Upper lobe of left lung (tissue), 6 donors: Measurements from ENCODE around the gene DTX3. TPM values are rescaled to one million over a fixed set of nuclear protein-coding genes. Genes with fewer than 3 reads are reported as not detected.

Experiments used
- ATAC-seq, 2 donors: fragments of 200-7000 bp; cut with Tn5 transposase; one replicate each; pipeline ENCODE4 v1.9.1; 2022; ENCODE audit warnings: mild to moderate bottlenecking in 2 of 2, moderate library complexity in 2 of 2; ENCODE audit not compliant: low FRiP score in 2 of 2
- DNase-seq, 2 donors: peaks; one replicate each; pipeline ENCODE4 v3.0.0-alpha.2; 2019 to 2020
- H3K27ac ChIP-seq, 4 donors: fragments of 200-600 bp; sonication (generic); one replicate each; pipeline ENCODE4 v1.5.1; 2016 to 2019
- H3K27me3 ChIP-seq, 4 donors: fragments of 200-600 bp; sonication (generic); one replicate each; pipeline ENCODE4 v1.5.1; 2017 to 2019
- H3K36me3 ChIP-seq, 4 donors: fragments of 200-600 bp; sonication (generic); one replicate each; pipeline ENCODE4 v1.5.1; 2016 to 2019
- H3K4me1 ChIP-seq, 4 donors: fragments of 200-600 bp; sonication (generic); one replicate each; pipeline ENCODE4 v1.5.1; 2018 to 2019
- H3K4me3 ChIP-seq, 4 donors: fragments of 200-600 bp; sonication (generic); one replicate each; pipeline ENCODE4 v1.5.1; 2017 to 2019; ENCODE audit warnings: mild to moderate bottlenecking in 2 of 4, moderate library complexity in 1 of 4
- H3K9me3 ChIP-seq, 4 donors: fragments of 200-600 bp; sonication (generic); one replicate each; pipeline ENCODE4 v1.5.1; 2018 to 2019
- EP300 ChIP-seq, 4 donors: sonication (generic); formaldehyde crosslinking; IDR thresholded peaks; one replicate each; pipeline ENCODE4 v1.5.1; 2017; ENCODE audit warnings: antibody characterized with exemption in 4 of 4, control low read depth in 2 of 4
- POLR2A ChIP-seq, 4 donors: fragments of 450-650 bp; IDR thresholded peaks; one replicate each; pipeline ENCODE4 v1.5.1; 2016 to 2017; ENCODE audit warnings: antibody characterized with exemption in 4 of 4, mild to moderate bottlenecking in 2 of 4
- POLR2AphosphoS5 ChIP-seq, 2 donors: sonication (generic); formaldehyde crosslinking; IDR thresholded peaks; one replicate each; pipeline ENCODE4 v1.5.1; 2017; ENCODE audit warnings: antibody characterized with exemption in 2 of 2
- WGBS, 2 donors: methylation state at CpG; one replicate each; pipeline ENCODE4 v1.1.5; 2017 to 2018; 5-methylcytosine and 5-hydroxymethylcytosine counted together
- total RNA-seq, 6 donors: library from RNA; depleted of rRNA in 4 of 6; stranded (reverse); fragments of >200 nt in 4 of 6; gene quantifications; one replicate each; pipeline versions ENCODE4 v1.1.0 to v1.2.1, GENCODE V29; 2016 to 2021
- TF ChIP-seq, protein P1 (sequence below), 6 experiments: fragments of 450-650 bp in 4 of 6; fragments of 200-600 bp in 2 of 6; sonication (generic) in 2 of 6; IDR thresholded peaks; one replicate each; pipeline ENCODE4 v1.5.1; 2016 to 2019; ENCODE audit warnings: antibody characterized with exemption in 6 of 6
- donor health status: DM: no; HTN: no; CAD: no; lungs with moderate emphysema.
- donor health status: DM: no; HTN: yes; CAD: no; lungs with severe emphysema.

Gene DTX3
- total RNA-seq, 6 donors from 2014 or later, result 12.8 to 44.0 (median 21.1) TPM

GRCh38 chr12:57609101-57609780 lies 4.6 kb downstream of the DTX3 start:
- whole genome bisulfite sequencing, 2 donors, result 77 to 79% methylated on average over 19 of the region's 19 CpGs
- TF ChIP-seq POLR2A (IDR thresholded peaks at IDR 0.05) (no peak), EP300 (IDR thresholded peaks at IDR 0.05) (no peak), POLR2AphosphoS5 (IDR thresholded peaks at IDR 0.05) (no peak)
- TF ChIP-seq, protein P1, sequence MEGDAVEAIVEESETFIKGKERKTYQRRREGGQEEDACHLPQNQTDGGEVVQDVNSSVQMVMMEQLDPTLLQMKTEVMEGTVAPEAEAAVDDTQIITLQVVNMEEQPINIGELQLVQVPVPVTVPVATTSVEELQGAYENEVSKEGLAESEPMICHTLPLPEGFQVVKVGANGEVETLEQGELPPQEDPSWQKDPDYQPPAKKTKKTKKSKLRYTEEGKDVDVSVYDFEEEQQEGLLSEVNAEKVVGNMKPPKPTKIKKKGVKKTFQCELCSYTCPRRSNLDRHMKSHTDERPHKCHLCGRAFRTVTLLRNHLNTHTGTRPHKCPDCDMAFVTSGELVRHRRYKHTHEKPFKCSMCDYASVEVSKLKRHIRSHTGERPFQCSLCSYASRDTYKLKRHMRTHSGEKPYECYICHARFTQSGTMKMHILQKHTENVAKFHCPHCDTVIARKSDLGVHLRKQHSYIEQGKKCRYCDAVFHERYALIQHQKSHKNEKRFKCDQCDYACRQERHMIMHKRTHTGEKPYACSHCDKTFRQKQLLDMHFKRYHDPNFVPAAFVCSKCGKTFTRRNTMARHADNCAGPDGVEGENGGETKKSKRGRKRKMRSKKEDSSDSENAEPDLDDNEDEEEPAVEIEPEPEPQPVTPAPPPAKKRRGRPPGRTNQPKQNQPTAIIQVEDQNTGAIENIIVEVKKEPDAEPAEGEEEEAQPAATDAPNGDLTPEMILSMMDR (IDR thresholded peaks at IDR 0.05), result no peak
- Histone ChIP-seq H3K36me3 (no peaks in the 10 kb centered on the region), H3K4me3 (no peak overlapping the region), H3K4me1 (peaks cover 14 to 40% (median 33%) of the 10 kb centered on the region in 4 donors), H3K9me3 (no peaks in the 10 kb centered on the region), H3K27me3 (peaks cover 0 to 13% (median 8%) of the 10 kb centered on the region in 4 donors), H3K27ac (peak overlapping the region in 3 of 4 donors; percentile 74 to 77 (median 75))
- ATAC-seq, result no peak
- no peak for DNase-seq

DNA sequence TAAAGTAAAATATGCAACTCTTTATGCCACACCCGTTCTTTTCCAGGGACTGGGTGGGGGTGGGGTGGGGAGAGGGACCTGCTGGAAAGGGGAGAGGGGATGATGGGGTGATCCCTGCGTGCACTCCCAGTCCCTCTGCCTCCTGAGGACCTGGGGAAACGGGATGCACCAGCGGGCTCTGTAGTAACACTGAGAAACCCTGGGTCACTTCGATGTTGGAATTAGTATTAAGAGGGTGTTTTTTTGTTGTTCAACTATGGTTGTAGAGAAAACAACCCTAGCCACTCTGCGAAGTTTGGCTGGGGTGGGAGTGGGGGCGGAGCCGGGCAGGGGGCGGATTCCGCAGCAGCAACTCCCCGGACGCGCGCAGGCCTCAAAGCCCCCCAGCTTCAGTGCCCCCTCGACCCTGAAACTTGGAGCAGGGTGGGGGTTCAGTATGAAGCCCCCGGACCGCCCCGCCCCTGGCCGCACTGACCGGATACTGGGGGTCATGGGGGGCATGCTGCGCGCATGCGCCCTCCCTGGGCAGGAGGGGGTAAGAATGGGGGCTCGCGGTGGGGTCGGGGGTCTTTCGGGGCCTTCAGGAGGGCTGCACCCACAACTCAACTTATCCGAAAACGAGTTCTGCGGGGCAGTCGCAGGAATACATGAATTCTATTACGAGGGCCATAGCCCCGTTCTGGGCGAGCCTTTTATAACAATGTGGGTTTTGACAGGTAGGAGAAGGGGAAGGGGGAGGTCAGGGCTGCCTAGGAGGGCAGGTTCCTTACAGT lies 5.3 kb downstream of the DTX3 start:
- H3K4me1 ChIP-seq, result peaks cover 11 to 33% (median 31%) of the 10 kb centered on the region in 4 donors
- peak in 1 of 2 donors; percentile 11 for ATAC-seq

GRCh38 chr12:57610554-57611107 lies 6.0 kb downstream of the DTX3 start:
- peaks cover 0 to 11% (median 3%) of the 10 kb centered on the region in 4 donors for H3K27me3 ChIP-seq
- peak in 1 of 2 donors; percentile 90 for DNase-seq
- H3K4me1 ChIP-seq, result peaks cover 11 to 30% (median 25%) of the 10 kb centered on the region in 4 donors
- no peaks in the 10 kb centered on the region for H3K9me3 ChIP-seq
- peak in 1 of 2 donors; percentile 30 for ATAC-seq
- peak overlapping the region; percentile 46 to 76 (median 56) for H3K4me3 ChIP-seq
- WGBS, 2 donors, result 8 to 19% methylated on average over 18 to 29 of the region's 29 CpGs
- TF ChIP-seq POLR2A (IDR thresholded peaks at IDR 0.05) (no peak), EP300 (IDR thresholded peaks at IDR 0.05) (no peak), POLR2AphosphoS5 (IDR thresholded peaks at IDR 0.05) (no peak)
- TF ChIP-seq, protein P1 (IDR thresholded peaks at IDR 0.05), result no peak
- peak overlapping the region; percentile 30 to 77 (median 74) for H3K27ac ChIP-seq
- no peaks in the 10 kb centered on the region for H3K36me3 ChIP-seq

More for the DNA sequence above, 5.3 kb downstream of the DTX3 start:
- TF ChIP-seq EP300 (IDR thresholded peaks at IDR 0.05), result no peak
- no peak for TF ChIP-seq POLR2A (IDR thresholded peaks at IDR 0.05)
- TF ChIP-seq, protein P1 (IDR thresholded peaks at IDR 0.05), result no peak
- TF ChIP-seq POLR2AphosphoS5 (IDR thresholded peaks at IDR 0.05), result no peak
- peak overlapping the region; percentile 30 to 77 (median 74) for H3K27ac ChIP-seq
- H3K9me3 ChIP-seq, result no peaks in the 10 kb centered on the region
- peak overlapping the region in 3 of 4 donors; percentile 46 to 76 (median 57) for H3K4me3 ChIP-seq
- WGBS, 2 donors, result 44 to 57% methylated on average over 27 to 28 of the region's 34 CpGs
- H3K27me3 ChIP-seq, result peaks cover 0 to 11% (median 4%) of the 10 kb centered on the region in 4 donors
- peak in 1 of 2 donors; percentile 85 for DNase-seq
- H3K36me3 ChIP-seq, result no peaks in the 10 kb centered on the region

DNA sequence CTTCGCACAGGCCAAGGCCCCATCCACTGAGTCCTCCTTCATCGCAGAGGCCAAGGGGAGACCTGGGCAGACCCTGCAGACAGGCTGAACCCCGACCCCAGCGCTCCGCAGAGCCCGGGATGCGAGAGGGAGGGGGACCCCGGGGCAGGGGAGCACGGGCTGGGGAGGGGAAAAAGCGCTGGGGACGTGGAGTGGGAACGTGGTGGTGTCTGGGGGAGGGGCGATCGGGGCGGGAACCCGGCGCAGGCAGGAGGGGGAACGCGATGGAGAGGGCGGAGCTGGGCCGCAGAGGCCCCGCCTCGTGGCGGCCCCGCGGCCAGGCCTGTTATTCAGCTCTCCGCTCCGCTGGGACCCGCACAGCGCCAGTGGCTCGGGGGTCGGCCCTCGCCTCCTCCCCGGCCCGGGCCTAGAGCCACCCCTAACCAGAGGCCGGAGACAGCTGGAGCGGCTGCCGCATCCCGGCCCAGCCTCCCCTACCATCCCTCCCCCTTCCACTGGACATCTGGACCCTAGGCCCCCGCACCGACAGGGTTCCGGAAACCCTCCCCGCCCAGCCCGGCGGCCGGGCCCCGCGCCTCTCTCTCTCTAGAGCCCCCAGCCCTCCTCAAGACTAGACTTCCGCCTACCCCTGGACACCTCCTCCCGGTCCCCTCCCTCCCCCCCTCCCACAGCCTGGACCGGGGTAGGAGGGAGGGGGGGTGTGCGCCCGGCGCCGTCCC lies 6.6 kb downstream of the DTX3 start, which contains the start of gene ARHGEF25:
Gene ARHGEF25, plus strand, starts transcription at position 328 of the 719 bp plus-strand sequence. CDS start 460 bp downstream, outside the sequence.
- no peak for TF ChIP-seq EP300 (IDR thresholded peaks at IDR 0.05)
- TF ChIP-seq POLR2A (IDR thresholded peaks at IDR 0.05), result peak in 1 of 4 donors; percentile 34
- peak in 1 of 2 donors; percentile 5 for TF ChIP-seq POLR2AphosphoS5 (IDR thresholded peaks at IDR 0.05)
- DNase-seq, result peak; percentile 55 to 91
- ATAC-seq, result peak; percentile 39 to 90
- peaks cover 0 to 11% (median 3%) of the 10 kb centered on the region in 4 donors for H3K27me3 ChIP-seq
- no peaks in the 10 kb centered on the region for H3K9me3 ChIP-seq
- peaks cover 11 to 27% (median 19%) of the 10 kb centered on the region in 4 donors for H3K4me1 ChIP-seq
- H3K27ac ChIP-seq, result peak within 1 kb of the TSS; percentile 65 to 77 (median 74)
- peak within 1 kb of the TSS; percentile 46 to 76 (median 56) for H3K4me3 ChIP-seq
- WGBS, 2 donors, result 1% methylated on average over 31 of the region's 55 CpGs; no CpG with 5 or more reads in 1 of the 2 donors
- no peaks in the 10 kb centered on the region for H3K36me3 ChIP-seq
